CD4-positive, alpha-beta T cell (primary cell): ENCODE measurements around the gene RAI14. TPM values are rescaled to one million over a fixed set of nuclear protein-coding genes. Genes with fewer than 3 reads are reported as not detected.
"Not testable (repeated sequence)": the region's sequence is repeated elsewhere in the genome, so short reads cannot be mapped to it uniquely, and the experiment has no call there.

Experiments used
- ATAC-seq: fragments of 200-7000 bp; cut with Tn5 transposase; one replicate; pipeline ENCODE4 v1.10.0; 2022; ENCODE audit warnings: mild to moderate bottlenecking; ENCODE audit not compliant: poor library complexity
- CTCF ChIA-PET: fragments of 350-600 bp; sonication (Branson Sonifier 250); formaldehyde crosslinking; loops from one replicate; lab custom pipeline; 2021; ENCODE audit warnings: antibody characterized with exemption, inconsistent platforms; lab: Charles Lee
- POLR2A ChIA-PET: fragments of 350-600 bp; sonication (Branson Sonifier 250); formaldehyde crosslinking; loops from one replicate; lab custom pipeline; 2021; ENCODE audit warnings: antibody characterized with exemption, inconsistent platforms; lab: Charles Lee
- DNase-seq, 14 experiments: peaks; one replicate each; pipeline ENCODE4 v3.0.0-alpha.2; 2013 to 2020; ENCODE audit warnings: mixed read lengths in 2 of 14
- H3K27ac ChIP-seq, 2 donors: one replicate each; pipeline versions ENCODE4 v1.5.1 to v1.7.0; 2013; ENCODE audit warnings: low read length in 2 of 2, low read depth in 1 of 2, mild to moderate bottlenecking in 1 of 2
- H3K27me3 ChIP-seq, 2 experiments: 1 replicate in 1 of 2; 2 replicates in 1 of 2; pipeline versions ENCODE4 v1.6.1 to v1.7.0; 2013; ENCODE audit warnings: low read length in 2 of 2, control low read depth in 1 of 2, mild to moderate bottlenecking in 1 of 2, moderate library complexity in 1 of 2; ENCODE audit not compliant: insufficient read depth in 2 of 2, control insufficient read depth in 1 of 2
- H3K36me3 ChIP-seq: one replicate; pipeline ENCODE4 v1.6.1; 2013; ENCODE audit warnings: low read length, control low read depth; ENCODE audit not compliant: insufficient read depth
- H3K4me1 ChIP-seq: one replicate; pipeline ENCODE4 v1.6.1; 2013; ENCODE audit warnings: low read length, control low read depth; ENCODE audit not compliant: insufficient read depth
- H3K4me3 ChIP-seq: one replicate; pipeline ENCODE4 v1.5.1; 2013; ENCODE audit warnings: mild to moderate bottlenecking, low read length, moderate library complexity
- H3K9me3 ChIP-seq, 2 experiments: 1 replicate in 1 of 2; 2 replicates in 1 of 2; pipeline versions ENCODE4 v1.6.1 to v1.7.0; 2013; ENCODE audit warnings: low read length in 2 of 2, mild to moderate bottlenecking in 2 of 2, control low read depth in 1 of 2, moderate library complexity in 1 of 2; ENCODE audit not compliant: control insufficient read depth in 1 of 2, insufficient read depth in 1 of 2
- H3K27ac Mint-ChIP-seq: one replicate; pipeline ENCODE4 v1.8.0; 2020; ENCODE audit warnings: mixed read lengths
- H3K27me3 Mint-ChIP-seq: one replicate; pipeline ENCODE4 v1.8.0; 2021; ENCODE audit warnings: mixed read lengths
- H3K36me3 Mint-ChIP-seq: one replicate; pipeline ENCODE4 v1.8.0; 2021; ENCODE audit warnings: low read depth, mixed read lengths
- H3K4me1 Mint-ChIP-seq: one replicate; pipeline ENCODE4 v1.8.0; 2021; ENCODE audit warnings: low read depth, mixed read lengths
- H3K4me3 Mint-ChIP-seq: one replicate; pipeline ENCODE4 v1.8.0; 2020; ENCODE audit warnings: mild to moderate bottlenecking, mixed read lengths
- H3K9me3 Mint-ChIP-seq: one replicate; pipeline ENCODE4 v1.8.0; 2020; ENCODE audit warnings: mixed read lengths
- intact Hi-C, 2 experiments: fragments of 100-400 bp; cut with DNase I in 1 of 2; cut with micrococcal nuclease in 1 of 2; formaldehyde crosslinking; loops; one replicate each; pipeline versions ENCODE4 v1.15.1 to v1.9.0; 2023 to 2025; cut with DNase I, micrococcal nuclease
- total RNA-seq, 174 experiments: library from RNA in 2 of 174; stranded (reverse) in 2 of 174; gene quantifications; one replicate each; pipeline ENCODE4 v1.2.3 and lab custom pipeline; 2021 to 2026
- TF ChIP-seq, protein P1 (sequence below): fragments of 200-600 bp; IDR thresholded peaks from one replicate; pipeline ENCODE4 v1.8.0; 2022; ENCODE audit warnings: antibody characterized with exemption, mild to moderate bottlenecking

The RAI14 gene
- total RNA-seq, 2 experiments from 2014 or later: 0.20 to 0.60 TPM

DNA sequence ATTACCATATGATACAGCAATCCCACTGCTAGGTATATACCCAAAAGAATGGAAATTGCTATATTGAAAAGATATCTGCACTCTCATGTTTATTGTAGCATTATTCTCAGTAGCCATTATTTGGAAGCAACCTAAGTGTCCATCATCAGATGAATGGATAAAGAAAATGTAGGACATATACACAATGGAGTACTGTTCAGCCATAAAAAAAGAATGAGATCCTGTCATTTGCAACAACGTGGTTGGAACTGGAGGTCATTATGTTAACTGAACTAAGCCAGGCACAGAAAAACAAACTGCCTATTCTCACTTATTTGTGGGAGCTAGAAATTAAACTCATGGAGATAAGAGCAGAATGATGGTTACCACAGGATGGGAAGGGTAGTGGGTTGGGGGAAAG lies 119.8 kb downstream of the RAI14 start:
- H3K4me1 Mint-ChIP-seq: no peaks in the 10 kb centered on the region
- TF ChIP-seq, protein P1, sequence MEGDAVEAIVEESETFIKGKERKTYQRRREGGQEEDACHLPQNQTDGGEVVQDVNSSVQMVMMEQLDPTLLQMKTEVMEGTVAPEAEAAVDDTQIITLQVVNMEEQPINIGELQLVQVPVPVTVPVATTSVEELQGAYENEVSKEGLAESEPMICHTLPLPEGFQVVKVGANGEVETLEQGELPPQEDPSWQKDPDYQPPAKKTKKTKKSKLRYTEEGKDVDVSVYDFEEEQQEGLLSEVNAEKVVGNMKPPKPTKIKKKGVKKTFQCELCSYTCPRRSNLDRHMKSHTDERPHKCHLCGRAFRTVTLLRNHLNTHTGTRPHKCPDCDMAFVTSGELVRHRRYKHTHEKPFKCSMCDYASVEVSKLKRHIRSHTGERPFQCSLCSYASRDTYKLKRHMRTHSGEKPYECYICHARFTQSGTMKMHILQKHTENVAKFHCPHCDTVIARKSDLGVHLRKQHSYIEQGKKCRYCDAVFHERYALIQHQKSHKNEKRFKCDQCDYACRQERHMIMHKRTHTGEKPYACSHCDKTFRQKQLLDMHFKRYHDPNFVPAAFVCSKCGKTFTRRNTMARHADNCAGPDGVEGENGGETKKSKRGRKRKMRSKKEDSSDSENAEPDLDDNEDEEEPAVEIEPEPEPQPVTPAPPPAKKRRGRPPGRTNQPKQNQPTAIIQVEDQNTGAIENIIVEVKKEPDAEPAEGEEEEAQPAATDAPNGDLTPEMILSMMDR: no peak
- H3K9me3 Mint-ChIP-seq: peaks cover 5% of the 10 kb centered on the region
- peaks cover 17% of the 10 kb centered on the region for H3K27me3 Mint-ChIP-seq
- Histone ChIP-seq H3K27ac (no peak overlapping the region), H3K4me1 (no peaks in the 10 kb centered on the region), H3K27me3 (peaks cover 0 to 5% of the 10 kb centered on the region in 2 experiments), H3K9me3 (no peaks in the 10 kb centered on the region), H3K4me3 (no peak overlapping the region), H3K36me3 (no peaks in the 10 kb centered on the region)
- no peak overlapping the region for H3K27ac Mint-ChIP-seq
- POLR2A ChIA-PET: no interaction called here
- CTCF ChIA-PET: no interaction called here
- intact Hi-C loops: no loop called here
- ATAC-seq: no peak
- H3K4me3 Mint-ChIP-seq: no peak overlapping the region
- H3K36me3 Mint-ChIP-seq: no peaks in the 10 kb centered on the region
- no peak for DNase-seq

DNA sequence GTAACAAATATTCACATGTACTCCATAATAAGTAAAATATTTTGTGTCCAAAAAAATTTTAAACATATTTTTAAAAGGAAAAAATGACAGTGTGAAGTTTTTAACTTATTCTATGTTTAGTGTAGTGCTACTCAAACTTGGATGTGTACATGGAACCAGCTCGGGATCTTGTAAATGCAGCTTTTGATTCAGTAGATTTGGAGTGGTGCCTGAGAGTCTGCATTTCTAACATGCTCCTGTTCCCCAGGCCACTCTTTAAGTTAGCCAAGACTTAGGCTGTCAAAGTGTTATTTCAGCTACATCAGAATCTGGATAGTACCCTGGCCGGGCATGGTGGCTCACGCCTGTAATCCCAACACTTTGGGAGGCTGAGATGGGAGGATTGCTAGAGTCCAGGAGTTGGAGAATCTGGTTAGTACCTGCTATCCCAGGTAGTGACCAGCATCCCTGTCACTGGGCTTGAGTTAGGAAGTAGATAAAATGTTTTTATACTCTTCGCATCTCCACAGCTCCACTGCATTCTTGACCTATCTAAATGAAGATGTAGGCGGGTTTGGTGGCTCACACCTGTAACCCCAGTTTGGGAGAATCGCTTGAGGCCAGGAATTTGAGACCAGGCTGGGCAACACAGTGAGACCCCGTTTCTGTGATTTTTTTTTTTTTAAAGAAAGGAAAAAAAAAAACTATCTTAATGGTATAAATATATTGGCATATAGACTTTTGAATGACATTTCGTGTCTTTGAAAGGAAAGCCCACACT lies 122.1 kb downstream of the RAI14 start:
- no peak for ATAC-seq
- H3K4me1 Mint-ChIP-seq: no peaks in the 10 kb centered on the region
- H3K27ac Mint-ChIP-seq: no peak overlapping the region
- TF ChIP-seq, protein P1: no peak
- ChIA-PET CTCF (no interaction called here), POLR2A (no interaction called here)
- H3K4me3 ChIP-seq: no peak overlapping the region
- no peaks in the 10 kb centered on the region for H3K4me1 ChIP-seq
- H3K36me3 Mint-ChIP-seq: no peaks in the 10 kb centered on the region
- DNase-seq: no peak
- no peaks in the 10 kb centered on the region for H3K36me3 ChIP-seq
- H3K4me3 Mint-ChIP-seq: no peak overlapping the region
- H3K9me3 Mint-ChIP-seq: peaks cover 12% of the 10 kb centered on the region
- peaks cover 0 to 4% of the 10 kb centered on the region in 2 experiments for H3K9me3 ChIP-seq
- intact Hi-C loops: no loop called here
- no peak overlapping the region for H3K27ac ChIP-seq
- peaks cover 5% of the 10 kb centered on the region for H3K27me3 Mint-ChIP-seq
- H3K27me3 ChIP-seq: no peaks in the 10 kb centered on the region

DNA sequence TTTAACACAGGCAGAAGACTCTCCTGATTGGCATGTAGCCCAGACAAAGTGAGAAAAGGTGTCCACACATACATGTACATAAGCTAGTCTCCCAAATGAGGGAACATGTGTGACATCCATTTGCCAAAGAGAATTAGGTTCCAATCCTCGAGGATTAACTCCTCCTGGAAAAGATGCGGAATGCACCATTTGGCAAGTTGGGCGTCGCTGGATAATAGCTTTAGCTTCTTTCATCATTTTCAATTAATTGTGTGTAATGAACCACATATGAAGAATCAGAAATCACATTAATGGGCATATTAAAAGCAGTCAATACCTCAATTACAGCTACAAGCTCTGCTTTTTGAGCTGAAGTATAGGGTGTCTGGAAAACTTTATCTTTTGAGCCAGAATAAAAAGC lies 127.8 kb downstream of the RAI14 start:
- H3K27me3 Mint-ChIP-seq, H3K27ac ChIP-seq, H3K27ac Mint-ChIP-seq, H3K4me1 Mint-ChIP-seq, H3K9me3 ChIP-seq, ATAC-seq, H3K4me3 Mint-ChIP-seq, H3K9me3 Mint-ChIP-seq, H3K27me3 ChIP-seq, intact Hi-C loops, H3K36me3 Mint-ChIP-seq, DNase-seq, H3K4me3 ChIP-seq, POLR2A ChIA-PET, H3K4me1 ChIP-seq, H3K36me3 ChIP-seq, CTCF ChIA-PET: not testable (repeated sequence)

GRCh38 chr5:34787035-34787434 lies 130.9 kb downstream of the RAI14 start:
- Histone ChIP-seq H3K27me3 (no peaks in the 10 kb centered on the region), H3K36me3 (no peaks in the 10 kb centered on the region), H3K9me3 (peaks cover 0 to 11% of the 10 kb centered on the region in 2 experiments), H3K4me3 (no peak overlapping the region), H3K4me1 (no peaks in the 10 kb centered on the region), H3K27ac (no peak overlapping the region)
- DNase-seq: no peak
- H3K27ac Mint-ChIP-seq: no peak overlapping the region
- H3K4me1 Mint-ChIP-seq: no peaks in the 10 kb centered on the region
- no peak for ATAC-seq
- TF ChIP-seq, protein P1: no peak
- H3K4me3 Mint-ChIP-seq: no peak overlapping the region
- CTCF ChIA-PET: no interaction called here
- H3K27me3 Mint-ChIP-seq: peaks cover 21% of the 10 kb centered on the region
- no peaks in the 10 kb centered on the region for H3K36me3 Mint-ChIP-seq
- peaks cover 4% of the 10 kb centered on the region for H3K9me3 Mint-ChIP-seq
- POLR2A ChIA-PET: no interaction called here
- intact Hi-C loops: no loop called here
